Keratinocyte (primary cell): Measurements from ENCODE around the gene MEX3C. TPM values are rescaled to one million over a fixed set of nuclear protein-coding genes. Genes with fewer than 3 reads are reported as not detected.

Experiments used
- DNase-seq: peaks from one replicate; pipeline ENCODE4 v3.0.0-alpha.2; 2011; ENCODE audit warnings: low read depth, missing footprints, low spot score
- FAIRE-seq: peaks from 2 replicates; lab custom pipeline; 2011; peaks lifted over from hg19 to GRCh38; lab: Jason Lieb, UNC
- H2AFZ ChIP-seq: 2 replicates; pipeline ENCODE4 v1.6.0; 2012; ENCODE audit warnings: low read length, control low read depth, inconsistent platforms; ENCODE audit not compliant: control insufficient read depth
- H3K27ac ChIP-seq: 2 replicates; pipeline ENCODE4 v1.5.1; 2011; ENCODE audit warnings: low read length; ENCODE audit not compliant: control insufficient read depth, insufficient read depth
- H3K27me3 ChIP-seq: 3 replicates; pipeline ENCODE4 v1.6.0; 2011; ENCODE audit warnings: low read length; ENCODE audit not compliant: control insufficient read depth, insufficient read depth; ENCODE audit errors: extremely low read depth
- H3K36me3 ChIP-seq, 2 experiments: 2 replicates in 1 of 2; 3 replicates in 1 of 2; pipeline ENCODE4 v1.5.1; 2011; ENCODE audit warnings: low read length in 2 of 2, mild to moderate bottlenecking in 1 of 2; ENCODE audit not compliant: control insufficient read depth in 2 of 2, insufficient read depth in 2 of 2; ENCODE audit errors: extremely low read depth in 1 of 2
- H3K4me1 ChIP-seq: 3 replicates; pipeline ENCODE4 v1.5.1; 2011; ENCODE audit warnings: low read length; ENCODE audit not compliant: control insufficient read depth, insufficient read depth; ENCODE audit errors: extremely low read depth
- H3K4me2 ChIP-seq: 3 replicates; pipeline ENCODE4 v1.6.0; 2011; ENCODE audit warnings: low read depth, low read length; ENCODE audit not compliant: control insufficient read depth, insufficient read depth; ENCODE audit errors: extremely low read depth
- H3K4me3 ChIP-seq, 3 experiments: fragments of 200-600 bp in 1 of 3; sonication (generic) in 1 of 3; 2 replicates in 2 of 3; 3 replicates in 1 of 3; pipeline ENCODE4 v1.5.1; 2011 to 2016; ENCODE audit warnings: low read length in 3 of 3, mild to moderate bottlenecking in 3 of 3, control low read depth in 2 of 3, inconsistent platforms in 1 of 3, low read depth in 1 of 3, mixed read lengths in 1 of 3, mixed run types in 1 of 3, moderate library complexity in 1 of 3; ENCODE audit not compliant: control insufficient read depth in 2 of 3, insufficient read depth in 2 of 3; ENCODE audit errors: extremely low read depth in 1 of 3
- H3K79me2 ChIP-seq: 2 replicates; pipeline ENCODE4 v1.6.0; 2012; ENCODE audit warnings: low read length; ENCODE audit not compliant: control insufficient read depth, insufficient read depth
- H3K9ac ChIP-seq: 3 replicates; pipeline ENCODE4 v1.6.0; 2011; ENCODE audit warnings: low read length; ENCODE audit not compliant: control insufficient read depth, insufficient read depth; ENCODE audit errors: extremely low read depth
- H3K9me1 ChIP-seq: 3 replicates; pipeline ENCODE4 v1.6.0; 2011; ENCODE audit warnings: low read length; ENCODE audit not compliant: control insufficient read depth, insufficient read depth; ENCODE audit errors: extremely low read depth
- H3K9me3 ChIP-seq: 2 replicates; pipeline ENCODE4 v1.5.1; 2012; ENCODE audit warnings: low read depth, low read length; ENCODE audit not compliant: control insufficient read depth
- H4K20me1 ChIP-seq: 3 replicates; pipeline ENCODE4 v1.6.0; 2011; ENCODE audit warnings: low read length; ENCODE audit not compliant: control insufficient read depth, insufficient read depth; ENCODE audit errors: extremely low read depth
- CTCF ChIP-seq, 3 experiments: IDR thresholded peaks in 1 of 3; conservative IDR thresholded peaks in 1 of 3; optimal IDR thresholded peaks in 1 of 3; 2 replicates in 2 of 3; 3 replicates in 1 of 3; pipeline versions ENCODE3 to v1.5.1; 2011; ENCODE audit warnings: low read length in 3 of 3, mild to moderate bottlenecking in 3 of 3, moderate library complexity in 2 of 3, control low read depth in 1 of 3, inconsistent platforms in 1 of 3; ENCODE audit not compliant: insufficient read depth in 2 of 3; ENCODE audit errors: extremely low read depth in 1 of 3
- EZH2 ChIP-seq: IDR thresholded peaks from one replicate; pipeline ENCODE4 v1.6.1; 2012; ENCODE audit warnings: inconsistent platforms, mild to moderate bottlenecking, low read length, moderate library complexity
- dilution Hi-C: fragments of 300-500 bp; cut with MboI; formaldehyde crosslinking; loops from one replicate; pipeline ENCODE4 v1.7.0; 2020; ENCODE audit warnings: low sequenced_read_pairs; ENCODE audit not compliant: extremely low pct_ligation_motif_present
- polyA plus RNA-seq, 5 experiments: library from polyadenylated mRNA; depleted of rRNA in 3 of 5; stranded (reverse) in 3 of 5; stranded (forward) in 1 of 5; unstranded in 1 of 5; fragments of >200 nt; gene quantifications; 1 replicate in 1 of 5; 2 replicates in 3 of 5; 3 replicates in 1 of 5; pipeline versions ENCODE4 v1.2.1 to v1.2.3, GENCODE V29; 2011 to 2012; ENCODE audit warnings: missing spikeins in 2 of 5, low read depth in 1 of 5, low replicate concordance in 1 of 5

The MEX3C gene
- polyA plus RNA-seq, 1 donor (not counting 4 experiments of a cell fraction or from before 2014, with no cell fraction given), result 75.1 TPM

GRCh38 chr18:51154431-51155063, 42.9 kb downstream of the MEX3C start:
- no peak for TF ChIP-seq EZH2
- no peak for TF ChIP-seq CTCF (optimal IDR thresholded peaks at IDR 0.05 in 1 of 3, IDR thresholded peaks at IDR 0.05 in 1 of 3, conservative IDR thresholded peaks at IDR 0.05 in 1 of 3; ENCODE audit: extremely low read depth in 1 of 3, insufficient read depth in 2 of 3, low read length in 3 of 3)
- peaks cover 7% of the 10 kb centered on the region for H3K4me1 ChIP-seq

GRCh38 chr18:51153659-51154371, 43.7 kb downstream of the MEX3C start:
- Histone ChIP-seq H3K4me1 (peaks cover 7% of the 10 kb centered on the region), H3K4me2 (no peak overlapping the region), H3K9me3 (no peaks in the 10 kb centered on the region), H4K20me1 (no peaks in the 10 kb centered on the region), H3K36me3 (no peaks in the 10 kb centered on the region), H2AFZ (no peak overlapping the region), H3K9me1 (no peaks in the 10 kb centered on the region), H3K9ac (no peak overlapping the region), H3K27ac (no peak overlapping the region), H3K4me3 (no peak overlapping the region), H3K79me2 (no peaks in the 10 kb centered on the region), H3K27me3 (no peaks in the 10 kb centered on the region)
- no peak for FAIRE-seq
- no peak for DNase-seq
- dilution Hi-C loops, result no loop called here
- no peak for TF ChIP-seq CTCF (optimal IDR thresholded peaks at IDR 0.05 in 1 of 3, IDR thresholded peaks at IDR 0.05 in 1 of 3, conservative IDR thresholded peaks at IDR 0.05 in 1 of 3; ENCODE audit: extremely low read depth in 1 of 3, insufficient read depth in 2 of 3, low read length in 3 of 3)
- no peak for TF ChIP-seq EZH2

More at GRCh38 chr18:51154431-51155063, 42.9 kb downstream of the MEX3C start:
- no peak overlapping the region for H3K4me3 ChIP-seq
- H3K4me2 ChIP-seq, result no peak overlapping the region
- H3K79me2 ChIP-seq, result no peaks in the 10 kb centered on the region
- no peaks in the 10 kb centered on the region for H3K27me3 ChIP-seq
- DNase-seq (no peak), FAIRE-seq (no peak)
- H2AFZ ChIP-seq, result no peak overlapping the region
- H3K36me3 ChIP-seq, result no peaks in the 10 kb centered on the region
- H3K9me1 ChIP-seq, result no peaks in the 10 kb centered on the region
- no peaks in the 10 kb centered on the region for H4K20me1 ChIP-seq
- no peaks in the 10 kb centered on the region for H3K9me3 ChIP-seq
- no peak overlapping the region for H3K9ac ChIP-seq
- H3K27ac ChIP-seq, result no peak overlapping the region
- dilution Hi-C loops, result no loop called here
